GM21423 (cell line): Measurements from ENCODE around the gene SUN3.

Experiments
- ATAC-seq: cut with Tn5 transposase; IDR thresholded peaks from one replicate; pipeline ENCODE4 v1.9.1; 2021; ENCODE audit warnings: mild to moderate bottlenecking, moderate library complexity; ENCODE audit not compliant: unreplicated experiment

SUN3 gene

DNA sequence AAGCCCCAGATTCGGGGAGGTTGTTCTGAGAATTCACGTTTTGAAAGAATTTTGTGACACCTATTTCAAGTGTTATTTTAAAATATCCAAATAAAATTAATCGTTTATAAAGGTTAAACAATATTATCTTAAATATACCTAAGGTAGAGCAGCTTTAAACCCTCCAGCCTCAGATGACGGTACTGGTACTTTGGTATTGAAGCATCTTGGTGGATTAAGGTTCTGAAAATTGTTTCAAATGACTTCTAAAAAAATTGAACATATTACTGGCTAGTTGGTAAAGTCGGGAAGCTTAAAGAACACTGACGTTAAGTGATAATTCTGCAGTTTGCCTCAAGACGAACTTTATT, 49.1 kb downstream of the SUN3 start:
- no peak for ATAC-seq

DNA sequence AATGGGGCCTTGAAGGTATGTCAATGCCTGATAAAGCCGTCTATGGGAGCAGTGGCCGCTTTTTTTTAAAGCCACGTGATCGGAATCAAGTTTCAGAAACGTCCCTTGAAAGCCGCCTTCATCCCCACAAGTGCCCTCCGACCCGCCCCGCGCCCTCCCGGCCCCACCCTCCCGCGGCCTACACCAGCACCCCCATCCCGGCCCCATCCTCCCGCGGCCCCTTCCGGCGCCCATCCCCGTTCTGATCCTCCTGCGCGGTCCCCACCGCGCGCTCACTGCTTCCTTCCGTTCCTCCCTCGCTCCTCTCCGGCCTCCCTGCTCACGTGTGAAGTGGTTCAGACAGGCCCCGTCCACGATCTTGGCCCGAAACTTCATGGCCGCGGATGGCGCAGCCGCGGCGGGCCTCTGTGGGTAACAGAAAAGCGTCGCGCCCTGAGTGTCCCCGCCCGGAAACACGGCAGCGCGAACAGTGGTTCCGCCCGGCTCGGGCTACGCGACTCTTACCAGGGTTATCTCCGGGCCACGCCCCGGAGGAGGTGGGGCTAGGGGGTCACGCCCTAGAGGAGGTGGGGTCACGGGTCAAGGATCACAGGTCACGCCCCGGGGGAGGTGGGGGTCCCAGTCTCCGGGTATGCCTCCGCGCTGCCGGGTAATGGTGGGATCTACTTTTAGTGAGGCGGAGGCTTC, 49.6 kb downstream of the SUN3 start, which contains the start of gene HUS1:
TSS of gene HUS1 (minus strand) at position 471 of the 687 bp plus-strand sequence. CDS start at position 375, 96 bp downstream.
- peak; percentile 98 for ATAC-seq

DNA sequence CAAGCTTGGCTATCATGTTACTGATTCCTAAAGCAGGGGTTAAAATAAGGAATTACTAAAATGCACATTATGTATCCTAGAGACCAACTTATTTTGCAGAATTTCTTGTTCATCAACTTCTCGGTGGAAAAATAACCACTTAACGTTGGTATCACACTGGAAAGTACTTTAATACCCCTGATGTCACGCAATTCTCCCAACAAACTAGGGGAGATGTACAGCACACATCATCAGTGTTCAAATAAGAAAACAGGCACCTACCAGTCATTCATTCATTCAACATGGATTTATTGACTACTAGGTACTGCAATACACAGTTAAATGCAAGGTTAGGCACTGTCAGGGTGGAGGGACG, 50.1 kb downstream of the SUN3 start:
- ATAC-seq = no peak

DNA sequence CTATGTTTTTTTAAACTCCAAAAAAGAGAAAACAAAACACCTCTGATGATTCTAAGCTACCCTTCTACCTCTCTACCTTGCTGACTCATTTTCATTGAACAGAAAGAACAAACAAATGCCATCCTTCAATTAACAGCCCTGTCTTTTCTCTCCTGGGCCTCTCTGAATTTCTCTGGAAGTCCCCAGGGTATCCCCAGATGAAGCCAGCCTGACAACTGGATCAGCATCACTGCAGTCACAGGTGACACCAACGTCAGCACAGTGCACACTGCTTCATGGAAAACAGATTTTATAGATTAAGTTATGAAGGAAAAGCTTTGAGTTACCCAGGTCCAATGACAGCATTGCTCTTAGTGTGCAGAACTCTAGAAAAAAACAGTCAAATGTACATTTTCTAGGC, 55.2 kb downstream of the SUN3 start:
- no peak for ATAC-seq

DNA sequence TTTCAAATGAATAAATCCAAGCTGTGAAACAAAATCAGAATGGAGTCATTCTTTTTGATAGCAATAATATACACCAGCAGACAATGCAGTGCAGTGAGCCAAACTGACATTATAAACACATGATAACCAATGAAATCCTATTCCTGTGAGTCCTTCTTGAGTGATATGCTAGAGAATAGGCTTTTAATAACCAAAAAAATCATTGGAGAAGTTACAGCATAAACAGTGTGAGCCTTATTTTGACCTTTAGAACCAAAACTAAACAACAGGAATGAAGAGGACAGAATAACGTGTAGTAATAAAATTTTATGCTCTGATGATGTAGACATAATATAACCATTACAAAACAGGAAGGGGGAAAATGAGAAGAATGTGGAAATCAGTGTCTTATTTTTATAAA, 58.1 kb downstream of the SUN3 start:
- ATAC-seq = no peak

DNA sequence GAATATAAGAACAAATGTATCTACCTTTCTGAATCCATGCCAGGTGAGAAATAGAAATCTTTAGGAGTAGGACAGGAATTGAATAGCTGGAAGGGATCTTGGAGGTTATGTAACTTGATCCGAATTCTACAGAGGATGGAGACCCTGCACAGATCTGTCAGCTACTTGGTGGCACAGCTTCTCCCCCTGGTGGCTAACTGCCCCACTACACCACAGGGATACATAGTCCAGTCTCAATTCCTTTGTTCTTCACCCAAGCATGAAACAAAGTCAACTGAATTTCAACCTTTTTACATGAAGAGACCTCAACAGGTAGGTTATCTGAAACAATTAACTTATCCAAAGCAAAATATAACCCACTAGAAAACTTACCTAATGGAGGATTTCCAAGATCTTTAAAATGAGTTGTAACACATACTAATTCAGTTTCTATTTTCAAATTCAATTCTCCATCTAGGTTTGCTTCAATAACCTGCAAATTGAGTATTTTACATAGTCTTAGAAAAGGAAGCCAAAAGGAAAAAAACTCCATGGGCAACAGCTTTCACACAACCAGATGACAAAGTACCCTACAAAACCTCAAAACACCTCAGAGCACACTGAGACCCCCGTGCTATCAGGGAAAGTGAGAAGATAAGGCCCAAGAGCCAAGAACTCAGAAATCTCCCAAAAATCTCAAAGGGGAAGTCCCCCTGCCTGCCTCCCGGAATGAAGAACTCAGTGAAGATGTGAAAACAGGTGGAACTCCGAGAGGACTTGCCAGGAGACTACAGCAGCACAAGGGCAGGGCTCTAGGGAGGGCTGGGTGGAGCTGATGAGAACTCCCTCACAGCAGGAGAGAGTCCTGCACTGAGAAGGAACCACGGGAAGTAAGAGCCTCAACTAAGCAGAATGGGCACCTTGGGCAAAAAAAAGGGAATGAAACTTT, 59.8 kb downstream of the SUN3 start:
- no peak for ATAC-seq

DNA sequence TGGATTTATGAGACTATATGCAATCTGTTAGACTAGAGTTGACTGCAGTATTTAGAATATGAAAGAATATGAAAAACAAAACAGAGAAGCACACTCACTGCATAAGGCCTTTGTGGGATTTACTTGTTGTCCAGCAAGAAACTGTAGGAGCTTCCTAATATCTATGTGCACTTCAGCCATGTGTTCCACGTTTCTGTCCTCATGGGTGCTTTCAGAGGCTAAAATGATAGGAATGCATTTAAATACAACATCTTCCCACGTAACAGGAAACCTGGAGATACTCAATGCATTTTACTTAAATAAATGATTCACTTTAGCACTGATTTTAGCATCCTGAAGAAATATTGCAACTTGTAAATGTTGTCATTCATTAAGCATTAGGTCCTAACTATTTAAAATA, 61.2 kb downstream of the SUN3 start:
- ATAC-seq = no peak

DNA sequence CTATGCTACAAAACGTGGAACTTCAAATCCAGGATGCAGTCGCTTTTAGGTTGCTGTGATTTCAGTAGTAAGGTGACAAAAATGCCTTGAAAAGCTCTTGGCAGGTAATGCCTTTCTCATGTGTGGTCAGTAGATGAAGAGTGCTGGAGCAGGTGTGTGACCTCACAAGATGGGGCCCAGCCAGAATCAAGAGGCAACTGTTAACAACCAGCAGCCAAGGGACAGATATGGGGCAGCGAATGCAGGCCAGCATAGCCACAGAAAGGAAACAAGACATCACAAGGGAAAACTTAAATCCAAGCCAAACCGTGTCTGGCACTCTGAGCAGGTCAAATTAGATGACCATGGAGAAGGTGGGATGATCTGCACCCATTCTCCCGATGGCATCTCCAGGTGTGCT, 61.8 kb downstream of the SUN3 start:
- no peak for ATAC-seq

DNA sequence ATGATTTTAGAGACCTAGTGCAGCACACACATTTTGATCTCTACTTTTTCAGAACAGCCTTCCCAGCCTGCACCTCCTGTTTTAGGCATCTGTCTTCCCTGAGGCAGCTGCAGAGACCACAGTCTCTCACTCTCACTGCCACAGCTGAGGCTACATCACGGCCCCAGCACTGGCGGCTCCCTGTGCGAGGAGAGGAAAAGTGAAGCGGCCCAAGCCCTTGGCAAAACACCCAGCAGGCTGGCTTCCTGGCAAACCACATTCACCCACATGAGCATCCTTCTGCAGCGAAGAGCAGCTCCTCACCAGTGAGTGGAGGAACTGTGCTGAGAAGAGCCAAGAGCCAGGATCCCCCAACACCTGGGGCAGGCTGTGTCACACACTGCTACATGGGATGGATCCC, 63.5 kb downstream of the SUN3 start:
- ATAC-seq = no peak

DNA sequence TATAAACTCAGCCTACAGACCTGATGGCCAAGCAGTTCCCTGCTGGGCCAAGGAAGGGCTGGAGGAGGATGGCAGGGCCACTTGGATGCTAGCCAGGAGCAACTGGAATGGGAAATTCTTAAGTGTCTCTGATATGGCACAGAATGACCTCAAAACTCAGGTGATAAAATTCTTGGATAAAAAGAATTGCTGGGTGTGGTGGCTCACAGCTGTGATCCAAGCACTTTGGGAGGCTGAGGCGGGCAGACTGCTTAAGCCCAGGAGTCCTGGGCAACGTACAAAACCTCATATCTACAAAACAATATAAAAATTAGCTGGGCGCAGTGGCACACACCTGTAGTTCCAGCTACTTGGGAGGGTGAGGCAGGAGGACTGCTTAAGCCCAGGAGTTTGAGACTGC, 66.6 kb downstream of the SUN3 start:
- ATAC-seq = no peak

DNA sequence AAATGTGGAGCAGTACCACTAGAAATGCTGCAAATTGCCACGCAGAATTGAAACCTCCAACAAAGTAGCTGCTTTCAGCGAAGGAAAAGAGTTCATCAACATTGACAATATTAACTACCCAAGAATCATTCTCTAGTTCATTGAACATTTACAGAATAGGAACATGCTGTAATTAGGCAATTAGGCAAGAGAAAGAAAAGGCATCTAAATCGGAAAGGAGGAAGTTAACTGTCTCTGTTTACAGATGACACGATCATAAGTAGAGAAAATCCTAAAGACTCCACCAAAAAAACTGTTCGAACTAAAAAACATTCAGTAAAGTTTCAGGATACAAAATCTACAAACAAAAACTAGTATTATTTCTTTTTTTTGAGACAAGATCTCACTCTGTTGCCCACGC, 71.8 kb downstream of the SUN3 start:
- ATAC-seq = no peak

DNA sequence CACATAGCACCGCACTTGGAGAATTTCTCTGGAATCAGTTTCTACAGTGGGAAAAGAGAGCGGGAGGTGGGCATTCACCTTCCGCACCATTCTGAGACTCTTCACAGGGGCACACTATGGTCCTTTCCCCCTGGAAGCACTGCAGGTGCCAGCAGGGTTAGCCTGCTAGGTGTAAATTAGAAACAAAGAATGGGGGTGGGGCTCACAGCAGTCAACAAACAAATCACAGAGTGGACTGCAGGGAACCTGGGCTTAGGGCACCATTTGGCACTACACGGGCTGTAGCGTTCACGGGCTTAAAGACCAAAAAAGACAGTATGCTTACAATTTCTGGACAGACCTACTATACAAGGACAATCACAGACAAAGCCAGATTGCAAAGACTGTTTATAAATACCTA, 72.7 kb downstream of the SUN3 start:
- no peak for ATAC-seq

DNA sequence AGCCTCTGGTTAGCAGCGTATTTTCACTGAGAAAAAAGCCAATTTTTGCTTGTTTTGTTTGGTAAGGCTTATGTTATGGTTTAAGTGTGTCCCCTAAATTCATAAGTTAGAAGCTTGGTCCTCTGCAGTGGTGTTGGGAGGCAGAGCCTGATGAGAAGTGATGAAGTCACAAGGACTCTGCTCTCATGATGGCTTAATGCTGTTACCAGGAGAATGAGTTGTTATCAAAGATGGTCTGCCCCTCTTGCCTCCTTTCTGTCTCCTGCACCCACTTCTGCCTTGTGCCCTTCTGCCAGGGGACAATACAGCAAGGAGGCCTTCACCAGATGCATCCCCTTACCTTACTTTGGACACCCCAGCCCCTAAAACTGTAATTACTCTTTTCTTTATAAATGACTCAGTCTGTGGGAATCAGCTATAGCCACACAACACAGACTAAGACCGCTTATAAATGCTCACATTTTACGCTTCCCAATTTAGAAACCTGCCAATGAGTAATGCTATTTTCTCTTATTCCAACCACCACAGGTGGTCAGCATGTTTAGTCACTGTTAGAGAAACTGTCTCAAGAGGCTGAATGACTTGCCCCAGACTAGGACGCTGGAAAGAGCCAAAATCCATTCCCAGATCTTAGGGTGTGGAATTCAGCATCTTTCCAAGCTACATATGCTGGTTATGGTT, 74.5 kb downstream of the SUN3 start:
- ATAC-seq = peak; percentile 36

DNA sequence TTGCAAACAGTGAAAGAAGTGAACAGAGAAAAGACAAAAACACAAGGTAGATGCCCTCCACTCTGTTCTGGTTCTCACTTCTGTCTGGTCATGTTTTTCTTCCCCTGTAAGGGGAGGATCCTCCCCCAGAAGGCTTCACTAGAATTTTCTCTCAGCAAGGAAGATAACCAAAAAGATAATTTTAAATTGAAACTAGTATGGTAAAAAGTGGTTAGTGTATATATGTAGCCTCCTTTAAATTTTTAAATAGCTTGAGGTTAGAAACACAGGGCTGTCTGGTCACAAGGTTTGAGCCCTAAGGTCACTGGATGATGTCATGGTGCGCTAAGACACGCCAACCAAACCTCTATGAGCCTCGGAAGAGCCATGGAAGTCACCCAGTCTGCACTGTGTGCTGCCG, 75.1 kb downstream of the SUN3 start:
- peak; percentile 54 for ATAC-seq

DNA sequence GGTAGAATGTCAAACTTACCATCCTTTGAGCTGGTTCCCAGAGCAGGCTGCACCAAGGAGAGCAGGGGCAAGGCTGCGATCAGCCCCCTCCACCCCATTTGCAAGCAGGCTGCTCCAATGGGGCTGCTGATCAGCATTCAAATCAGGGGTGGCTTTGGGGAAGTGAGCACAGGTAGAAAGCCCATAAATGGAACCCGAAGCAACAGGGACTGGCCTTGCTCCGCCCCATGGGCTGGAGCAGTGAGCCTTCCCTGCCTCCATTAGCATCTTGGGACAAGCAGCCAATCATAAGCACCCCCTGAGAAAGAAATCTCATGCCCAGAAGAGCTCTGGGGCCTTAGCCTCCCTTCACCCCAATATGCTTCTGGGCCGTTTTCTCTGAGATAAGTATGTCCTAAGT, 76.7 kb downstream of the SUN3 start:
- no peak for ATAC-seq

DNA sequence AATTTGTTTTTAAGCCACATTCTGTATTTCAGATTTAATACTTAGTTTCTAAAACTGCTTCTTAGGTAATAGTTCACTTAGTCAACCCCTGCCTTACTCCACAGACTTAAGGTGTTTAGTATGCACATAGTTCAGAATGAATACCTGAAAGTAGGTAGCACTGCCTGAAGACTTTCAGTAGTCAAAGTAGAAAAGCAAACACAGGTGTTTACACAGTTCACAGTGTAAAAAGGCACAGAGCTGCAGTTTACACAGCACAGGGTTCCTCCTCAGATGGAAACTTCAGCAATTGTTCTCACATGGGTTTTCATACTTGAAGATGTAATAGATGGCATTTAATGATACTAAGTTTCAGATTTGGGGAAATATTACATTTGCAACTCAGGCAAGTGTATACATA, 77.5 kb downstream of the SUN3 start:
- ATAC-seq = no peak

DNA sequence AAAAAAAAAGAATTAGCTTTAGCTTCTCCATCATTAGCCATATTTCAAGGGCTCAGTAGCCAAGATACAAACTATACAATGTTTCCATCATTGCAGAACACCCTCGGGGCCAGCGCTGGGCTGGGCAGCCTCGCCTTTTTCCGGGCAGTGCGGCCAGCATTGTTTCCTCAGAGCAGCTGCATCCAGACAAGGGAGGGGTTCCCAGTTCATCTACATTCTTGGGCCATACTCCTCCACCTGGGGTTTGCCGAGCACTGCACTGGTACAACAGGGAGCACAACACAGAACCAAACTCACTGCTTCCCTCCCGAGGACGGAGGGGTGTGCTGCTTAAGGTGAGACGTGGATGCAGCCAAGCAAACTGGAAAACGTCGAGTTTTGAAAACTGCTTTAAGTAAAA, 78.2 kb downstream of the SUN3 start:
- no peak for ATAC-seq

DNA sequence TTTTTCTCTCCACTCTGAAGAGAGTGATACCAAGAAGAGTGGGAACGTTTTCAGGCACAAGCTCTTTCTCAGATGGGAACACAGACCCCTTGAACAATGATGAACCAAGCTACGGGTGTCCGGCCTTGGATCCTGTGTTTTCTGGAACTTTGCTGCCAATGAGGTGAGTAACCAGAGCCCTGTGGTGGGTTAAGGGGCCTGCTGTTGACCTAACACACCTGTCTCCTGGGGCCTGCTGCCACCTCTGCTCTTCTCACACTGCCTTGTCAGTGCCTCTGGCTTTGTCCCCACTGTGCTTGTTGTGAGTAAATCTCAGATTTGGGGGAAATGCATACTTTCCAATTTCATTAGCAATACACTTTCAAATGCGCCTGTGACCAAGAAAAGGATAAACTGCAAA, 79.2 kb downstream of the SUN3 start:
- no peak for ATAC-seq

DNA sequence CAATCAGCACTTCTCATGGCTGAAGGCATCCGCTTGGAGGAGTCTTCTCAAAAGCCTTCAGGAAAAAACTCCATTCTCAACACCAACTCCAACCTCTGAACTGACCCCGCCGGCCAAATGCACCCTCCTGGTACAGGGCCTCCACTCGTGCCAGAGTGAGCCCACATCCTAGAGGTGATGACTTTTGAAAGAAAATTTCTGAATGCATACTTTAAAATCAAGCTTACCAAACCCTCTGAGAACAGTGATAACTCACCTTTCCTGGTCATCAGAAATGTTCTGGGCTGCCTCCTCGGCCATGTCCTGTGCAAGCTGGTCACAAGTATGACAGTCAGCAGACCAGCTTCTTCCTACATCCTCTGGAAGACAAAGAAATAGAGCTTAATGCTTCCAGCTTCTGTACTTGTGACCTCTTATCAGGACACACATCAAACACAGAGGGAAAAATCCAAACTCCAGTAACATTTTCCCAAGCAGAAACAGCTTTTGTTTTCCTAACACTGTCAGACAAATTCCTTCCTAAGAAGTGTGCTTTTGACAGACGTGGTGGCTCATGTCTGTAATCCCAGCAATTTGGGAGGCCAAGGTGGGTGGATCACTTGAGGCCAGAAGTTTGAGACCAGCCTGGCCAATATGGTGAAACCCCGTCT, 80.6 kb downstream of the SUN3 start, which contains the start of gene PKD1L1:
TSS of gene PKD1L1 (minus strand) at position 326 of the 650 bp plus-strand sequence. CDS start at position 300, 26 bp downstream.
- ATAC-seq = no peak

DNA sequence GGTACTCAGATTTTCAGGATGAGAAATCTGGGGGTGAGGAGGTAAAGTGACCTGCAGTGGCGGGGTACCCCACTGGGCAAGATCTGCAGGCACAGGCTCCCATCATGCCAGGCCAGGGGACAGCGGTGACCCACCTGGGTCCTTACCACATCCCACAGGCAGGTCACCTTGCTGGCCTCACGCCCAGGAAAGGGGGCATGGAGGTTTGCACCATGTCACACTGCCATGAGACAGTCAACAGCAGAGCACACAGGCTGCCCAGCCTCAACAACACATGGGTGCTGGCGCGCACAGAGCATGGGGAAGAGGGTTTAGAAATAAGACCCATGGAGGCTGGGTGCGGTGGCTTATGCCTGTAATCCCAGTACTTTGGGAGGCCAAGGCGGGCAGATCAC, 81.6 kb downstream of the SUN3 start:
- ATAC-seq = no peak
